Activated T-helper 1 cell treated with Interleukin-2 at 50 U/mL for 16 hours (primary cell): ENCODE measurements around the gene IER5L.

Experiments used
- DNase-seq: peaks from one replicate; pipeline ENCODE4 v3.0.0-alpha.2; 2020; ENCODE audit warnings: low read depth

The IER5L gene

GRCh38 chr9:129177791-129178567 lies at the start of gene IER5L:
IER5L (minus strand) TSS chr9:129178261; CDS start chr9:129178052, 209 bp downstream.
- peak; percentile 89 for DNase-seq

- DNase-seq = no peak
Observed at GRCh38 chr9:129227843-129228189, 49.8 kb upstream of the IER5L start.

GRCh38 chr9:129225815-129226214 lies 47.8 kb upstream of the IER5L start:
- no peak for DNase-seq

GRCh38 chr9:129225490-129225778 lies 47.4 kb upstream of the IER5L start:
- DNase-seq = no peak

- no peak for DNase-seq
Observed at GRCh38 chr9:129224618-129225489, 46.8 kb upstream of the IER5L start.

- no peak for DNase-seq
Observed at GRCh38 chr9:129223551-129224208, 45.6 kb upstream of the IER5L start.

GRCh38 chr9:129222819-129223218 lies 44.8 kb upstream of the IER5L start:
- no peak for DNase-seq

GRCh38 chr9:129221979-129222635 lies 44.0 kb upstream of the IER5L start:
- DNase-seq = no peak

- DNase-seq = no peak
Observed at GRCh38 chr9:129221233-129221632, 43.2 kb upstream of the IER5L start.

GRCh38 chr9:129220771-129221170 lies 42.7 kb upstream of the IER5L start:
- DNase-seq = no peak

- DNase-seq = no peak
Observed at GRCh38 chr9:129218918-129219317, 40.9 kb upstream of the IER5L start.

- DNase-seq = no peak
Observed at GRCh38 chr9:129218272-129218625, 40.2 kb upstream of the IER5L start.

- DNase-seq = no peak
Observed at GRCh38 chr9:129213551-129213950, 35.5 kb upstream of the IER5L start.

- DNase-seq = no peak
Observed at GRCh38 chr9:129211686-129212085, 33.6 kb upstream of the IER5L start.

- no peak for DNase-seq
Observed at GRCh38 chr9:129210125-129210524, 32.1 kb upstream of the IER5L start.

- no peak for DNase-seq
Observed at GRCh38 chr9:129209580-129209979, 31.5 kb upstream of the IER5L start.

- DNase-seq = no peak
Observed at GRCh38 chr9:129209109-129209508, 31.0 kb upstream of the IER5L start.

GRCh38 chr9:129208207-129209032 lies 30.4 kb upstream of the IER5L start:
- DNase-seq = no peak

- no peak for DNase-seq
Observed at GRCh38 chr9:129206905-129207304, 28.8 kb upstream of the IER5L start.

- DNase-seq = no peak
Observed at GRCh38 chr9:129206401-129206800, 28.3 kb upstream of the IER5L start.

GRCh38 chr9:129204840-129205239 lies 26.8 kb upstream of the IER5L start:
- no peak for DNase-seq

- no peak for DNase-seq
Observed at GRCh38 chr9:129203556-129203909, 25.5 kb upstream of the IER5L start.
